IPS-20b (cell line): ENCODE measurements around the gene RFTN1.

Source experiments
- H3K27ac ChIP-seq: one replicate; pipeline ENCODE4 v1.5.1; 2013; ENCODE audit warnings: low read length
- H3K27me3 ChIP-seq: 2 replicates; pipeline ENCODE4 v1.6.1; 2013; ENCODE audit warnings: mild to moderate bottlenecking, low read length, inconsistent platforms; ENCODE audit not compliant: insufficient read depth
- H3K36me3 ChIP-seq: 2 replicates; pipeline ENCODE4 v1.6.1; 2013; ENCODE audit warnings: low read depth, mild to moderate bottlenecking, inconsistent platforms, low read length, moderate library complexity; ENCODE audit not compliant: insufficient read depth
- H3K4me1 ChIP-seq: 2 replicates; pipeline ENCODE4 v1.6.1; 2013; ENCODE audit warnings: mild to moderate bottlenecking, control low read depth, inconsistent platforms, low read length, moderate library complexity; ENCODE audit not compliant: insufficient read depth
- H3K4me3 ChIP-seq: 2 replicates; pipeline ENCODE4 v1.5.1; 2013; ENCODE audit warnings: mild to moderate bottlenecking, low read length, inconsistent platforms
- H3K9ac ChIP-seq: 2 replicates; pipeline ENCODE4 v1.6.1; 2013; ENCODE audit warnings: low read depth, mild to moderate bottlenecking, inconsistent platforms, low read length, moderate library complexity
- H3K9me3 ChIP-seq: 2 replicates; pipeline ENCODE4 v1.6.1; 2013; ENCODE audit warnings: mild to moderate bottlenecking, low read depth, low read length, inconsistent platforms; ENCODE audit not compliant: insufficient read depth

Gene RFTN1

GRCh38 chr3:16423947-16424673 lies 89.4 kb downstream of the RFTN1 start:
- Histone ChIP-seq H3K4me1 (peaks cover 9% of the 10 kb centered on the region), H3K27me3 (no peaks in the 10 kb centered on the region), H3K4me3 (no peak overlapping the region), H3K36me3 (no peaks in the 10 kb centered on the region), H3K9ac (no peak overlapping the region), H3K9me3 (no peaks in the 10 kb centered on the region), H3K27ac (no peak overlapping the region)

- peaks cover 9% of the 10 kb centered on the region for H3K4me1 ChIP-seq
- no peak overlapping the region for H3K27ac ChIP-seq
- H3K9ac ChIP-seq: no peak overlapping the region
- no peaks in the 10 kb centered on the region for H3K27me3 ChIP-seq
- H3K4me3 ChIP-seq: no peak overlapping the region
- no peaks in the 10 kb centered on the region for H3K36me3 ChIP-seq
- no peaks in the 10 kb centered on the region for H3K9me3 ChIP-seq
Measured at GRCh38 chr3:16423298-16423697, 90.2 kb downstream of the RFTN1 start.

DNA sequence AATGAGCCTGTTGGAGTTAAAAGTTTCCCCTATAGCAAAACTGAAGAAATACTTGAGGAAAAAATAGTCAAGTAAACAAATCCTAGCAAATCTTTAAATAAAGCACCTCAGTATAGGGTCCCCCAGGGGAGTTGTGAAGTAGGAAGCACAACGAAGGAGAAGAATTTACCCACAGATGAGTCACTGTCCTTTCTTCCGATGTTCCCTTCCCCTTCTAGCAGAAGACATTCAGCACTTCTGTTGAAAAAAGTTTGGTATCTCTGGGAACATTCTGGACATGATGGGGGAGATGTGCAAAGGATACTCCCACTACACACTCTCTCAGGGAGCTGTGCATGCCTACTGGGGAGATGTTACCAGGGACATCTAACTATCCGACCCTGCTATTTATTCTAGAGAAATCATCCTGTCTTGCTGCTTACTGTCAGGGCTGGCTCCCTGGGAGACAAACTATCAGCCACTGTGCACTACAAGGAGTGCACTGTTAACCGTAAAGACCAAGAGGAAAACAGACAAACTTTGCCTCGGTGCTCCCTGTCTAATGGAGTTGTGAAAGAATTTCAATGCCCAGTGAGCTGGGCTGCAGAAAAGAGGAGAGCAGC lies 93.8 kb downstream of the RFTN1 start:
- Histone ChIP-seq H3K27ac (no peak overlapping the region), H3K9ac (no peak overlapping the region), H3K4me3 (no peak overlapping the region), H3K4me1 (peaks cover 9% of the 10 kb centered on the region), H3K36me3 (no peaks in the 10 kb centered on the region), H3K27me3 (no peaks in the 10 kb centered on the region), H3K9me3 (no peaks in the 10 kb centered on the region)

DNA sequence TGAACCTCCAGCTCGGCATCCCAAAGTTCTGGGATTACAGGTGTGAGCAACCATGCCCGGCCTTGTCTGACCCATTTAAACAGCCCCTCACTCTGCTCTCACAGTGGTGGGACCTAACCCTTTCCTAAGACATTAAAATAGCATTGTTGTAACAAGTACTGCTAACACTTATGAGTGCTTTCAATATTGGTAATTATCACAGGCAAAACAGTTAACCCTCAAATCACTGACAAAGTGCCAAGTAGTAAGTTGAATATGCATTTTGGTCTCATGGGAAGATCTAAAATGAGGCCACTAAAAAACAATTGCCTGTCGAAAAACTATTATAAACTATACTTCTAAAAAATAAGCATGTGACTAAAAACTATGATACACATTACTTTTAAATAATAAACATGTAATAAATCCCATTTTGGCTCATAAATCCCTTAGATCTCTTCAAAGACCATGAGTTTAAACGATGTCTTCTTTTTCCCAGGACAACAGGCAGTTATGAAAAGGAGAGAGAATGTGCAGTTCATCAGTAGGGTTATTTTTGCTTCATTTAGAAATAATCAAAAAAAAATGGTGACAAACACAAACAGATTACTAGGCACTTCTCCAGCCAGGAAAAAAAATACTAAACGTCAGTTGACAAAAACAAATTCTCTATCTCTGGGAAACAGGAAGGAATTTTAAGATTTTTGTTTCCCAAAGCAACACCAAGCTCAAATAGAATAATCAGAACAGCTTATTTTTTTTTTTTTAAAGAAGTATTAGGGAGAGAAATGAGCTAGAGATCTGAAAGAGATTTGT lies 95.4 kb downstream of the RFTN1 start:
- no peak overlapping the region for H3K9ac ChIP-seq
- no peak overlapping the region for H3K27ac ChIP-seq
- no peak overlapping the region for H3K4me3 ChIP-seq
- H3K36me3 ChIP-seq: no peaks in the 10 kb centered on the region
- H3K9me3 ChIP-seq: no peaks in the 10 kb centered on the region
- no peaks in the 10 kb centered on the region for H3K27me3 ChIP-seq
- peaks cover 9% of the 10 kb centered on the region for H3K4me1 ChIP-seq

- H3K27ac ChIP-seq: no peak overlapping the region
- H3K9me3 ChIP-seq: no peaks in the 10 kb centered on the region
- no peak overlapping the region for H3K4me3 ChIP-seq
- no peaks in the 10 kb centered on the region for H3K27me3 ChIP-seq
- H3K9ac ChIP-seq: no peak overlapping the region
- peaks cover 9% of the 10 kb centered on the region for H3K4me1 ChIP-seq
- no peaks in the 10 kb centered on the region for H3K36me3 ChIP-seq
Measured at GRCh38 chr3:16415911-16416476, 97.5 kb downstream of the RFTN1 start.

DNA sequence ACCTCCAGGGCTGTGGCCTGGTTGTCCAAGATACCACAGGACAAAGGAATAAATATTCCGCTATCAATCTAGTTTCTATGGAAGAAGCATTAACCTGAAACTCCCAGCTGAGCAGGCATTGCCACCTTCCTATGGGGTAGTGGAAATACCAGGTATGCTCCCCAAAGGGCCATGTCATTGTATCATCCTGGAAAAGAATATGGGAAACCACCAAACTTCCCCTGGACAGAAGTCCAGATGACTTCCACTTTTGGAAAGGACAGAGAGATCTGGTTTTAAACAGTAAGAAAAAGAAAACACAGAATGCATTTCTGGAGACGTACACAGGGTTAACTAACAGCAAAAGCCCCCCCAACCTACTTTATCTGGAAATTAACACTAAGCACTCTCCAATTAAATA lies 100.2 kb downstream of the RFTN1 start:
- Histone ChIP-seq H3K27ac (no peak overlapping the region), H3K27me3 (no peaks in the 10 kb centered on the region), H3K9ac (no peak overlapping the region), H3K9me3 (no peaks in the 10 kb centered on the region), H3K36me3 (no peaks in the 10 kb centered on the region), H3K4me3 (no peak overlapping the region), H3K4me1 (peaks cover 3% of the 10 kb centered on the region; the same call in 1 of the 2 replicates)

GRCh38 chr3:16412192-16412800 lies 101.2 kb downstream of the RFTN1 start:
- no peaks in the 10 kb centered on the region for H3K36me3 ChIP-seq
- no peak overlapping the region for H3K9ac ChIP-seq
- H3K9me3 ChIP-seq: no peaks in the 10 kb centered on the region
- H3K27me3 ChIP-seq: no peaks in the 10 kb centered on the region
- H3K4me1 ChIP-seq: peaks cover 5% of the 10 kb centered on the region; the same call in 1 of the 2 replicates
- H3K27ac ChIP-seq: no peak overlapping the region
- H3K4me3 ChIP-seq: no peak overlapping the region

DNA sequence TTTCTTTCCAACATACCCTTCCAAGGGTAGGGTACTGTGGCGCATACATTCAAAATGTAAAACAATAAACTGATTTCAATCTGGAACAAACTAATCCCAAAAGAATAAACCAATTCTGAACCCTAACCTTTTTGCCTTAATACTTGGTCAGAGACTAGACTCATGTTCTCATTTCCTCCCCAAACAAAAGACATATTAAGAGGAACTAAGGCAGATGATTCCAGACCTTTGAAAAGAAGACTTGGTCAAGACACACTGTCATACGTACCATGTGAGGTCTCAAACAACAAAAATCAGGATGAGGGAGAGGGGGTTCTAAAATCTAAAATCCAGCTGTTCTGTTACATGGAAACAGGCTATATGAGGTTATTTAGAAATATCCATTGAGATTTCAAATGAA lies 102.1 kb downstream of the RFTN1 start:
- Histone ChIP-seq H3K27ac (no peak overlapping the region), H3K36me3 (no peaks in the 10 kb centered on the region), H3K9me3 (no peaks in the 10 kb centered on the region), H3K4me3 (no peak overlapping the region), H3K4me1 (peaks cover 5% of the 10 kb centered on the region; the same call in 1 of the 2 replicates), H3K27me3 (no peaks in the 10 kb centered on the region), H3K9ac (no peak overlapping the region)

GRCh38 chr3:16410659-16411058 lies 102.8 kb downstream of the RFTN1 start:
- Histone ChIP-seq H3K9me3 (no peaks in the 10 kb centered on the region), H3K27me3 (no peaks in the 10 kb centered on the region), H3K36me3 (no peaks in the 10 kb centered on the region), H3K4me3 (no peak overlapping the region), H3K4me1 (peaks cover 5% of the 10 kb centered on the region; the same call in 1 of the 2 replicates), H3K27ac (no peak overlapping the region), H3K9ac (no peak overlapping the region)

GRCh38 chr3:16409032-16409431 lies 104.5 kb downstream of the RFTN1 start:
- Histone ChIP-seq H3K27me3 (no peaks in the 10 kb centered on the region), H3K4me1 (peaks cover 5% of the 10 kb centered on the region; the same call in 1 of the 2 replicates), H3K4me3 (no peak overlapping the region), H3K9me3 (no peaks in the 10 kb centered on the region), H3K27ac (no peak overlapping the region), H3K9ac (no peak overlapping the region), H3K36me3 (no peaks in the 10 kb centered on the region)

DNA sequence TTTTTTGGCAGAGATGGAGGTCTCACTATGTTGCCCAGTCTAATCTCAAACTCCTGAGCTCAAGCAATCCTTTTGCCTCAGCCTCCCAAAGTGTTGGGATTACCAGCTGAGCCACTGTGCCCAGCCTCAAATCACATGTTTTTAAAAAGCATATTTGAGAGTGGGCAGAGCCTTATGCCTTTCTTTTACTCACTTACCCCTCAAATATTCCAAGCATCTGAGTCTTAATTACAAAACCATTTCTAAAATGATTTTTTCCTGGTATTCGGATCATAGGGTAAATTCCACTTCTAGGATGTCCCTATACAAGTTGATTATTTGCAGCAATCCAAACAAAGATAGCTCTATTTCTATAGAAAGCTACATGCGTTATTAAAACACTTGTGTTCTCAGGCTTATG lies 106.1 kb downstream of the RFTN1 start:
- no peaks in the 10 kb centered on the region for H3K9me3 ChIP-seq
- peaks cover 5% of the 10 kb centered on the region; the same call in 1 of the 2 replicates for H3K4me1 ChIP-seq
- H3K4me3 ChIP-seq: no peak overlapping the region
- no peak overlapping the region for H3K9ac ChIP-seq
- no peak overlapping the region for H3K27ac ChIP-seq
- no peaks in the 10 kb centered on the region for H3K36me3 ChIP-seq
- no peaks in the 10 kb centered on the region for H3K27me3 ChIP-seq
